ENCODE data around the gene SMTNL1.

SMTNL1 gene

GRCh38 chr11:57599381-57599780 is 62.0 kb downstream of the SMTNL1 start:
- peak; percentile 16 for DNase-seq (ENCODE audit: low read depth)
- peak overlapping the region; percentile 67 for H3K4me3 ChIP-seq (ENCODE audit: low read depth, low read length)
- TF ChIP-seq CTCF (conservative IDR thresholded peaks at IDR 0.05; ENCODE audit: low read depth, low read length) = no peak
